NOMO-1 treated with dmso at 0.1 percent for 144 hours (cell line): ENCODE results near the gene KCND3.

Experiments
- DNase-seq: peaks from one replicate; lab custom pipeline; 2025; ENCODE audit not compliant: unreplicated experiment; lab: John Stamatoyannopoulos, UW

KCND3 gene

DNA sequence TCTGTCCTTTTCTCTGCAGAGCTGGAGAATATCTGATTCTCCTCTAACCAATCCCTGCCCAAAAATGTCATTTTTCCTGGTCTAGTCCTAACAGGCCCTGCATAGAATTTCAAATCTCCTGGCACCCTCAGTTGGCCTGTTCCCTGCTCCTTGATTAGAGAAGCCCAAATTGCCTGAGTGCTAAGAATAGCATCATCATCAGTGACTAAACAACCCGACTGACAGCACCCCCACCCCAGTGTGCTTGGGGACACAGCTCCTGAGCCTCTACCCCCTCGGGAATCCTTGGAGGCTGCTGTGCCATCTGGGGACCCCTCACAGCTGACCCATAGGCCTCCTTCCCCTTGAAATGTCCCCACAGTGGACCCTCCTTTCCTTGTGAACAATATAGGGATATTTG is 139.4 kb downstream of the KCND3 start:
- DNase-seq = no peak

- DNase-seq = no peak
These were observed 140.5 kb downstream of the KCND3 start for GRCh38 chr1:111848852-111849545.

DNA sequence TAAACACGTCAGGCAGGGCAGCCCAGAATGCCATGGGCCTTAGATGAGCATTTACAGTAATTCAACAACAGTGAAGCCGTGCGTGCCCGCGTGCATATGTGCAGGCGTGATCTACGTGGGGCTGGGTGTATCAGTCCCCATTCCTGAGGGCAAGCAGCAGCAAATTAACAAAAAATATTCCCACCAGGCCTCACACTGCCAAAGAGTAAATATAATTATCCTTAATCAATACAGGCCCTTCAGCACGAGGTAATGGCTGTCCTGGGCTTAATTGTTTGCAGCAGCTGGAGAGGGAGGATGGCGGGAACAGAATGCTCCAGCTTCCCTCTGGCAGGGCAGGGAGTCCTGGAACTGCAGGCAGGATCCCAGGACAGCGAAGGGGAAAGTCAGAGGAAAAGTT is 142.0 kb downstream of the KCND3 start:
- no peak for DNase-seq

GRCh38 chr1:111846842-111847241 is 142.6 kb downstream of the KCND3 start:
- DNase-seq = no peak

- no peak for DNase-seq
These were observed 146.3 kb downstream of the KCND3 start for GRCh38 chr1:111843177-111843576.

GRCh38 chr1:111842411-111842810 is 147.1 kb downstream of the KCND3 start:
- no peak for DNase-seq

DNA sequence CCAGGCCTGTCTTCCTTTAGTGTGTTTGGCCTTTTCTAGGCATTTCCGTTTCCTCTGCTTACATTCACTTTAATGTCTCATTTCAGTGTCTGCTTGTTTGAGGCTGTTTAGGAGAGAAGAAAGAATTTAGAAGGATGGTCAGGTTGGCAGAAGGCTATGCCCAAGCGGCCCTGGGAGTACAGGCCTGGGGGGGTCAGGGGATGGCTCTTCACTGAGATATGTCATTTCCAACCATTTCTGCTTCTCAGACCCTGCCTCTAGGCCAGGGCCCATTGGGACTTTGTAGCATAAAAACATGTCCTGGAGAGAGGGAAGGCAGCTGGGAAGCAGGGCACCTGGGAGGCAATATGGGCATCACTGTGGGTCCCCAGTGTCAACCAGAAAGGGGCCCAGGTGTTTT is 147.7 kb downstream of the KCND3 start:
- no peak for DNase-seq

DNA sequence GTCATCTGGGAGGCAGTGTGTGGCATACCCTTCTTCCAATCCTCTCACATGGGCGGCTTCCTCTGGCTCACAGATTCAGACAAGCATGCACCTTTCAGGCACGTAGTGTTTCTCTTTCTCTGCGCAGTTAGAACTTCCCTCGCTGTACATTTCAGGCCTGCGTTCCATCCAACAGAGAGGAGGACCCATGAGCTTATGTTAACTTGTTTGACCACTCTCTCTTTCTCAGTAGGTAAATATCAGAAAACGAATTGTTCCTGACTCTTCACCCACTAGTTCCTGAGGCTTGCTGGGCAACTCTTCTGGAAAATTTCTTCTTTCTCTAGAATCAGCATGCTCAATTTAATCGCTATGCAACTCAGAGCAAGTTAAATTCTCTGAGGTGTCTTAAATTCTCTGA is 148.3 kb downstream of the KCND3 start:
- no peak for DNase-seq

- no peak for DNase-seq
These were observed 152.1 kb downstream of the KCND3 start for GRCh38 chr1:111837393-111837792.

DNA sequence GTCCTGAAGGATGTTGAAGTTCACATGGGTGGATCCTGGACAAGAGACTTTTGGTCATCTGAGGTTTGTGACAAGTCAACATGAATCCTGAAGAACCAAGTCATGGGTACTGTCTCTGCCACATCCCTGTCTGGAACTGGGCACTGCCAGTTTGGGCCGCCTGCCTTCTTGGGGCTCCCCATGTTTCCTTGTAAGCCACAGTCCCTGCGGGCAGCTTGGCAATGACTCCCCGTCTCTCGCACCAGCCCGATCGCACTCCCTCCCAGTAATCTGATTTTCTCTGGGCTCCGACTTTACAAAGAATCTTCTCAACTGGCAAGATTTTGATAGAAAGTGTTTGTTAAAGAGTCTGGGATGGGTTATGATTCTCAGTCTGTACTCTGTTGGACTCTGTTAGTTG is 153.4 kb downstream of the KCND3 start:
- no peak for DNase-seq

DNA sequence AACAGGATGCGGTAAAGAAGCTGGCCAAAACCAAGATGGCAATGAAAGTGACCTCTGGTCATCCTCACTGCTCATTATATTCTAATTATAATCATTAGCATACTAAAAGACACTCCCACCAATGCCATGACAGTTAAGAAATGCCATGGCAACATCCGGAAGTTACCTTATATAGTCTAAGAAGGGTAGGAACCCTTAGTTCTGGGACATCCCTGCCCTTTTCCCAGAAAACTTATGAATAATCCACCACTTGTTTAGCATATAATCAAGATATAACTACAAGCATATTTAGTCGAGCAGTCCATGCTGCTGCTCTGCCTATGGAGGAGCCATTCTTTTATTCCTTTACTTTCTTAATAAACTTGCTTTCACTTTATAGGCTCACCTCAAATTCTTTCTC is 154.0 kb downstream of the KCND3 start:
- DNase-seq = no peak

- no peak for DNase-seq
These were observed 154.5 kb downstream of the KCND3 start for GRCh38 chr1:111834956-111835355.

- DNase-seq = no peak
These were observed 156.1 kb downstream of the KCND3 start for GRCh38 chr1:111833334-111833733.

DNA sequence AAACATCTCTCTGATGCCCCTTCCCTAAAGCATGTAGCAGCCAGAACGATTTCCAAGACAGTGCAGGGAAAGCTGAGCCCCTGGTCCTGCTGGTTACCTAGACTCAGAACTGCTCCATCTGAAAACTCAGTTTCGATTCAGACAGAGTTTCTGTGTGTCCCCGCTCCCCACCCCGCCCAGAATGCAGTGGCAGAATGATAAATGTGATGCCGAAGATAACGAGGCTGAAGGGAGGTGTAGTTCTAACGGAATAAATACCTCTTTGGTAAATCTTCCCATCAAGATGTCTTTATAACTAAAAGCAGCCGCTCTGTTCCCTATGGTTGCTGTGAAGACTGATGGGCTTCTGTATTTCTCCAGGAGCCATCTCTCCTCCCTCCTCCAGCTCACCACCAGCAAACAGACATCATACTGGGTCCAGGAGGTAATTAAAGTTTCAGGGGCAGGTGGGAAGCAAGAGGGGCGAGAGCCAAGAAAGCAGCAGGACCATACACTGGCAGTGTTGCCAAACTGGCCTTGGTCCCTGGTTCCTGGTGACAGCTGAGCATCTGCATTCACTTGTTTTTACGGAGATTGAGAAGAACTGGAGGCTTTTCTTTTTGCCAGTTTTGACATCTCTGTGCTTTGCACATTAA is 156.8 kb downstream of the KCND3 start:
- no peak for DNase-seq

GRCh38 chr1:111831153-111831552 is 158.3 kb downstream of the KCND3 start:
- DNase-seq = no peak

GRCh38 chr1:111827946-111828345 is 161.5 kb downstream of the KCND3 start:
- no peak for DNase-seq

DNA sequence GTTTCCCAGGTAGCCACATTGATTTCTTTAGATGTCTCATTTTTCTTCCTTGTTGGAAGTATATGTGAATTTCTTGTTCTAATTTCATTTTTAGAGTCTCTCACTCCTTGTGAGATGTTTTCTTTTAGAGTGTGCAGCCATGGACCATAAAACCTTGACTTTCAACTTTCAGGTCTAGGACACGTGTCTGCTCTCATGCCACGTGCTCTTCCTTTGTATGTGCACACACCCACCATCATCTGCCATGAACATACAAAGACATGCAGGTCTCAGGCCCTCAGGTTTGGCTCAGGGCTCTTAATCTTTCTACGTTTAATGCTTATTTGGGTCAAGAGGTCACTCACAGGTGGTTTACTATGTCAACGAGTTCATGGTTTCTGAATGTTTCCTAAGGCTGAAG is 163.2 kb downstream of the KCND3 start:
- DNase-seq = no peak

GRCh38 chr1:111825217-111825616 is 164.3 kb downstream of the KCND3 start:
- DNase-seq = no peak

DNA sequence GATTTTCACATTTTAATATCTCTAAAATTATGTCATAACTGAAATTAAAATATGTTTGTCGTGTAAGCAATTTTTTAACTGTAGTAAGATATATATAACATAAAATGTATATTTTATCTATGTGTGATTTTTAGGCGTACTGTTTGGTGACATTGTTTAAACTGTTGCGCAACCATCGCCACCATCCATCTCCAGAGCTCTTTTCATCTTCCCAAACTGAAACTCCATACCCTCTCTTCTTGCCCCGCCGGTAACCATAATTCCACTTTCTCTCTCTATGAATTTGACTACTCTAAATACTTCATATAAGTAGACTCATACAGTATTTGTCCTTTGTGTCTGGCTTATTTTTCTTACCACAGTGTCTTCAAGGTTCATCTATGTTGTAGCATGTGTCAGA is 167.3 kb downstream of the KCND3 start:
- no peak for DNase-seq

- no peak for DNase-seq
These were observed 168.2 kb downstream of the KCND3 start for GRCh38 chr1:111821121-111821745.

DNA sequence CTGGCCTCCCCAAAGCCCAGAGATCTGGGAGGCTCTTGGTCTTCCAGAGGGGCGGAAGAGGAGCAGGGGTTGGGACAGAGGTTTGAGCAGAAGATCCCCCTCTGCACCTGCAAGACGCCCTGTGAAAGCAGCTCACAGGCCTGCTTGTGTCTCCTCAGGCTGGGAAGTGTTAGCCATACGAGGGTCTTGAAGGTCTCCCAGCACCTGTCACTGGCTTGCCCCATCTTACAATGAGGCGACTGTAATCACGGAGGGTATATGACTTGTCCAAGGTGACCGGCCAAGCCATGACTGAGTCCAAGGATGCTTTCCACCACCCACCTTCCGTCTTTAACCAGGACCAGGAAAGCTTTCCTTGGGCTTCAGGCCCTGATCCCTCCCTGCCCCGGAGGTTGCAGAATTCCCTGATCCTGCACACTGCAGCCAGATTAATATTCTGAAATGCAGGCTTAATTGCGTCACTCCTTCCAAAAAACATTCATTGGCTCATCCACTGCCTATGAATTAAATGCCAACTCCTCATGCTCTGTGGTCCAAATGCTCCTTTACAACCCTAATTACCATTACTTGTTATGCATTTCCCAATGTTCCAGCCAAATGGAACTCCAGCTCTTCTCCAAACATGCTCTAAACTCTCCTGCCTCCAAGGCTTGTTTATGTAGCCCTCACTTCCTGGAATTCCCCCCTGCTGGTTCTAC is 169.8 kb downstream of the KCND3 start:
- no peak for DNase-seq

DNA sequence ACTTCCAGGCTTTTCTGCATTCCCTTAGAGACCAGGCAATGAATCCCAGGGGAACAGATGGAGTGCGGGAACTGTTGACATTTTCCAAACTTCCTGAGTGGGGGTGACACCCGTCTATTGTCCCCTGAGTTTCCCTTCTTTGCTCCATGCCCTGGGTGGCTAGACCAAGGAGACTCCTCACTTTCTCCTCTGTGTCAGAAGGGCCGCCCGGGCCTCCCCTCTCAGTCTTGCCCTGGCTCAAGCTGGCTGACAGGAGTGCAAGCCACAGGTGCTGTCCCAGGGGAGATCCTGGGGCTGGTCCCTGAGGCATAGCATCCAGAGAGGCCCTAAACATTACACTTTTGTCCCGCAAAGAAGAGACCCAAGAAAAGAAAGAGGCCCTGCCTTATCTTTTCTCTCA is 170.9 kb downstream of the KCND3 start:
- no peak for DNase-seq
